A673 (cell line): ENCODE measurements around the gene WDR27.

ENCODE experiments used
- EZH2 ChIP-seq: fragments of 200-600 bp; sonication (generic); IDR thresholded peaks from 2 replicates; pipeline ENCODE4 v1.6.1; 2017; ENCODE audit warnings: borderline replicate concordance, low read depth, mild to moderate bottlenecking, mixed read lengths, antibody characterized with exemption, low read length; ENCODE audit not compliant: poor library complexity, severe bottlenecking
- TF ChIP-seq, protein P1 (sequence below): fragments of 300-800, 200-600 bp; sonication (generic); conservative IDR thresholded peaks from 2 replicates; pipeline ENCODE4 v1.5.1; 2017; ENCODE audit warnings: low read depth, mild to moderate bottlenecking, antibody characterized with exemption, low read length, moderate library complexity, mixed read lengths

DNA sequence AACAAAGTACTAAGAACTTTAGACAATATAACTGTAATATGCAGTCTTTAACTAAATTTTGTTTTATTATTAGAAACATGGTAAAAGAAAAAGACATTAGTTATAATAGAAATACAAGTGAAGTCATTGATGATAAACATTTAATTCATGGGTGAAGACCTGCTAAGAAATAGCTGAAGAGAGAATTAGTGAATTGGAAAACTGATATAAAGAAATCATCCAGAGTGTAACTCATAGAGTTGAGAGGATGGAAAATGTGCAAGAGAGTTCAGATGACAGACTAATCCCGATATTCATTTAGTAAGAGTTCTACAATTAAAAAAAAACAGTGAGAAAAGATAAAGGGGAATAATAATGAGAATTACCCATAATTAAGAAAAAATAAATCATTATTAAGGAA lies 227.5 kb downstream of the WDR27 start:
- TF ChIP-seq, protein P1, sequence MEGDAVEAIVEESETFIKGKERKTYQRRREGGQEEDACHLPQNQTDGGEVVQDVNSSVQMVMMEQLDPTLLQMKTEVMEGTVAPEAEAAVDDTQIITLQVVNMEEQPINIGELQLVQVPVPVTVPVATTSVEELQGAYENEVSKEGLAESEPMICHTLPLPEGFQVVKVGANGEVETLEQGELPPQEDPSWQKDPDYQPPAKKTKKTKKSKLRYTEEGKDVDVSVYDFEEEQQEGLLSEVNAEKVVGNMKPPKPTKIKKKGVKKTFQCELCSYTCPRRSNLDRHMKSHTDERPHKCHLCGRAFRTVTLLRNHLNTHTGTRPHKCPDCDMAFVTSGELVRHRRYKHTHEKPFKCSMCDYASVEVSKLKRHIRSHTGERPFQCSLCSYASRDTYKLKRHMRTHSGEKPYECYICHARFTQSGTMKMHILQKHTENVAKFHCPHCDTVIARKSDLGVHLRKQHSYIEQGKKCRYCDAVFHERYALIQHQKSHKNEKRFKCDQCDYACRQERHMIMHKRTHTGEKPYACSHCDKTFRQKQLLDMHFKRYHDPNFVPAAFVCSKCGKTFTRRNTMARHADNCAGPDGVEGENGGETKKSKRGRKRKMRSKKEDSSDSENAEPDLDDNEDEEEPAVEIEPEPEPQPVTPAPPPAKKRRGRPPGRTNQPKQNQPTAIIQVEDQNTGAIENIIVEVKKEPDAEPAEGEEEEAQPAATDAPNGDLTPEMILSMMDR = no peak
- TF ChIP-seq EZH2 = no peak
